Skeletal muscle tissue (tissue), 4 donors: ENCODE measurements around the gene SYT5. TPM values are rescaled to one million over a fixed set of nuclear protein-coding genes. Genes with fewer than 3 reads are reported as not detected.

ENCODE experiments used
- H3K27ac ChIP-seq: one replicate; pipeline ENCODE4 v1.7.0; 2013; ENCODE audit warnings: mild to moderate bottlenecking, low read depth, low read length, inconsistent platforms
- H3K27me3 ChIP-seq, 3 donors: one replicate each; pipeline ENCODE4 v1.7.0; 2013; ENCODE audit warnings: low read length in 3 of 3; ENCODE audit not compliant: control insufficient read depth in 3 of 3, insufficient read depth in 3 of 3
- H3K36me3 ChIP-seq, 3 donors: one replicate each; pipeline ENCODE4 v1.7.0; 2013; ENCODE audit warnings: low read length in 3 of 3; ENCODE audit not compliant: control insufficient read depth in 3 of 3, insufficient read depth in 3 of 3
- H3K4me1 ChIP-seq, 3 donors: one replicate each; pipeline ENCODE4 v1.7.0; 2013; ENCODE audit warnings: low read length in 3 of 3, mild to moderate bottlenecking in 3 of 3; ENCODE audit not compliant: control insufficient read depth in 3 of 3, insufficient read depth in 3 of 3
- H3K4me3 ChIP-seq, 3 donors: one replicate each; pipeline ENCODE4 v1.7.0; 2013; ENCODE audit warnings: low read length in 3 of 3
- H3K9ac ChIP-seq, 3 donors: one replicate each; pipeline ENCODE4 v1.7.0; 2013; ENCODE audit warnings: low read length in 3 of 3, mild to moderate bottlenecking in 3 of 3, moderate library complexity in 2 of 3, low read depth in 1 of 3
- H3K9me3 ChIP-seq, 3 donors: one replicate each; pipeline ENCODE4 v1.7.0; 2013; ENCODE audit warnings: low read length in 3 of 3; ENCODE audit not compliant: control insufficient read depth in 3 of 3
- total RNA-seq: library from RNA; depleted of rRNA; stranded (reverse); fragments of >200 nt; gene quantifications from one replicate; pipeline ENCODE4 v1.2.3, GENCODE V29; 2014
- donor health status: Osteomylitis.

SYT5 gene
- total RNA-seq, 1 donor from 2014 or later, result not detected

DNA sequence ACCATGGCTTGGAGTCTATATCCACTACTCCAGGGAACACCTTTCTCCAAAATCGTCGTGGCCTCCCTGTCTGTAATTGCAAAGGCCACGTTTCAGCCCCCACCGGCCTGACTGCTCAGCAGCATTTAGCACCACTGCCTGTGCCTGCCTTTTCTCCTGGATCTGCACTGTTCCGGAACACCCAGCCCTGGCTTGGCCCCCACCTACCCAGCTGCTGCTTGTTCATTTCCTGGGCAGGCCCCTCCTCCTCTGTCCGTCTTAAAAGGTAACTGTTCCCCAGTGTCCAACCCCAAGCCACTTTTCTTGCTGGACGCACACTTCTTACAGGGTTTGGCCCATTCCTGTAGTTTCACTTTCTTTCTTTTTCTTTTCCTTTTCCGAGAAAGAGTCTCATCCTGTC, 8.5 kb upstream of the SYT5 start:
- no peaks in the 10 kb centered on the region for H3K9me3 ChIP-seq
- H3K27ac ChIP-seq, result no peak overlapping the region
- peaks cover 11 to 24% (median 23%) of the 10 kb centered on the region in 3 donors for H3K27me3 ChIP-seq
- H3K36me3 ChIP-seq, result no peaks in the 10 kb centered on the region
- H3K9ac ChIP-seq, result no peak overlapping the region
- no peaks in the 10 kb centered on the region for H3K4me1 ChIP-seq
- no peak overlapping the region for H3K4me3 ChIP-seq

- Histone ChIP-seq H3K9ac (no peak overlapping the region), H3K4me1 (no peaks in the 10 kb centered on the region), H3K9me3 (no peaks in the 10 kb centered on the region), H3K27ac (no peak overlapping the region), H3K36me3 (no peaks in the 10 kb centered on the region), H3K27me3 (peaks cover 22 to 38% (median 28%) of the 10 kb centered on the region in 3 donors), H3K4me3 (no peak overlapping the region)
Measured at GRCh38 chr19:55186080-55186479, 6.0 kb upstream of the SYT5 start.

GRCh38 chr19:55181740-55182139, 1.7 kb upstream of the SYT5 start:
- no peak overlapping the region for H3K9ac ChIP-seq
- no peak overlapping the region for H3K4me3 ChIP-seq
- H3K36me3 ChIP-seq, result no peaks in the 10 kb centered on the region
- peaks cover 5 to 7% (median 7%) of the 10 kb centered on the region in 3 donors for H3K4me1 ChIP-seq
- H3K27ac ChIP-seq, result no peak overlapping the region
- peaks cover 61 to 80% (median 63%) of the 10 kb centered on the region in 3 donors for H3K27me3 ChIP-seq
- H3K9me3 ChIP-seq, result no peaks in the 10 kb centered on the region

DNA sequence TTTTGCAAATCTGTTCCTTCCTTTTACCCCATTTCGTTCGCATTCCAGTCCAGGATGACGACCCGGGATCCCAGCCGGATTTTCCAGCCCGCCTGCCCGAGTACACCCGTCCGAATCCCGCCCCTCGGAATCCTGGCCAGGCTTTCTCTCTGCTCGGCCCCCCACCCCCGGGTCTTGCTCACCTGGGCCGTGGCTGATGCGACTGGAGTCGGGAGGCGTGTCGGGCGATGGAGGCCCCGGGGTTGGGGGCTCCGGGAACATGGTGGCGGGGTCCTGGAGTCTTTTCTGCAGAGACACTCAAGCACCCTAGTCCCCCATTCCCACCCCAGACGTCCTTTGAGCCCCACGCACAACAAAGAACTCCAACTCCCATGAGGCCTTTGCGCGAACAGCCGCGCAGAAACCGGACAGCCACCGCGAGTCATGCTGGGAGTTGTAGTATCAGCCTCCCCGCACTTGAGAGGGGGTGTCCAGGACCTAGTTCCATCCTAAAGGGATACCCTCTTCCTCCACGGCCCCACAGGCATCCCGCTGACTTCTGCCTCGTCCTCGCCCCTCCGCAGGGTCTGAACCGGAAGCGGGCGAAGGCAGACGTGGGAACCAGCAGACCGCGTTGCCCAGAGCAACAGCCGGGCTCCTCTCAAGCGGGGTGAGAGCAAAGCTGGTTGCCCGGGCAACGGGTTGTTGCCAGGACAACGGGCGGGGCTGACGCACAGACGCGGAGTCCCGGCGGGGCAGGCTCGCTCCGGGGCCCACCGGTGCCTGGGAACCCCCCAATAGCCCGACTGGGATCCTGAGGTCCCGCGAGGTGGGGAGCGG, 1.1 kb downstream of the SYT5 start:
- Histone ChIP-seq H3K36me3 (no peaks in the 10 kb centered on the region), H3K9me3 (no peaks in the 10 kb centered on the region), H3K27ac (no peak overlapping the region), H3K9ac (no peak overlapping the region), H3K27me3 (peaks cover 77 to 91% (median 82%) of the 10 kb centered on the region in 3 donors), H3K4me3 (peak overlapping the region; percentile 46 to 64 (median 58)), H3K4me1 (peaks cover 5 to 7% (median 7%) of the 10 kb centered on the region in 3 donors)

- H3K4me1 ChIP-seq, result peaks cover 7 to 15% (median 8%) of the 10 kb centered on the region in 3 donors
- no peaks in the 10 kb centered on the region for H3K9me3 ChIP-seq
- peaks cover 85 to 93% (median 92%) of the 10 kb centered on the region in 3 donors for H3K27me3 ChIP-seq
- no peak overlapping the region for H3K27ac ChIP-seq
- H3K9ac ChIP-seq, result no peak overlapping the region
- no peak overlapping the region for H3K4me3 ChIP-seq
- H3K36me3 ChIP-seq, result no peaks in the 10 kb centered on the region
Measured at GRCh38 chr19:55176076-55176475, 4.0 kb downstream of the SYT5 start.

DNA sequence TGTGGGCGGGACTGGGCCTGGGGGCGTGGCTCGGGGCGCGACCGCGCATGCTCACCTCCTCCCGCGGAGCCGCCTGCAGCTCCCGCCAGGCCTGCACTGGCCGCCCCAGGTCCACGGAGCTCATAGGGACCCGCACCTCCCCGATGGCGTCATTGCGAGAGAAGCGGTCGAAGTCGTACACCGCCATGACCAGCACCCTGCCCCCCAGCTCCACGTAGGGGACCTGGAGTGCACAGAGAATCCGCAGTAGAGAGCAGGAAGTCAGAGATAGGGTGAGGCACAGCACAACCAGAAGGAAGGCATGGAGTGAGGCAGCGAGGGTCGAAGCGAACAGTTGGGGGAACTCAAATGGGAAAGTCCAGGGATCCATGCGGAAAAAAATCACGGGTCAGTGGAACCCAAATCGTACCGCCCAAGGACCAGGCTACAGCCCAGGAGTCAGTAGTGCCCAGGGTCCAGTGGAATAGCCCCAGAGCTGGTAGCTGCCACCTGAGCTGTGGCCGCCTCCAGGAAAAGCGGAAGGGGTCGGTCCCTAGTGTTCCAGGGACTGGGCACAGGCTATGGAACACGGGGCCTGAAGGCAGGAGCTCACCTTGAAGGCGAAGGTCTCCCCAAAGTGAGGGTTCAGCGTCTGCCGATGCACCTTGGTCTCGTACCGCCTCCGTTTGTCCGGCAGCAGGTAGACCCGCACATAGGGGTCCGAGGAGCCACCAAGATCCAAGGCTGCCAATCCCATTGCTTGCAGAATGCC, 4.8 kb downstream of the SYT5 start:
- Histone ChIP-seq H3K9me3 (no peaks in the 10 kb centered on the region), H3K4me1 (peaks cover 7 to 15% (median 8%) of the 10 kb centered on the region in 3 donors), H3K27me3 (peaks cover 84 to 91% (median 89%) of the 10 kb centered on the region in 3 donors)

GRCh38 chr19:55174425-55175116, 5.5 kb downstream of the SYT5 start:
- Histone ChIP-seq H3K27me3 (peaks cover 86 to 90% (median 86%) of the 10 kb centered on the region in 3 donors), H3K9ac (no peak overlapping the region), H3K4me1 (peaks cover 6 to 15% (median 8%) of the 10 kb centered on the region in 3 donors), H3K36me3 (no peaks in the 10 kb centered on the region), H3K9me3 (no peaks in the 10 kb centered on the region), H3K4me3 (no peak overlapping the region), H3K27ac (no peak overlapping the region)

More for the DNA sequence above, 4.8 kb downstream of the SYT5 start:
- Histone ChIP-seq H3K9ac (no peak overlapping the region), H3K4me3 (no peak overlapping the region), H3K36me3 (no peaks in the 10 kb centered on the region), H3K27ac (no peak overlapping the region)

GRCh38 chr19:55173714-55174409, 6.2 kb downstream of the SYT5 start:
- Histone ChIP-seq H3K4me1 (peaks cover 0 to 9% (median 3%) of the 10 kb centered on the region in 3 donors), H3K27ac (no peak overlapping the region), H3K27me3 (peaks cover 81 to 86% (median 84%) of the 10 kb centered on the region in 3 donors), H3K4me3 (peak overlapping the region in 1 of 3 donors; percentile 46), H3K36me3 (no peaks in the 10 kb centered on the region), H3K9me3 (no peaks in the 10 kb centered on the region), H3K9ac (no peak overlapping the region)

- Histone ChIP-seq H3K4me3 (peak overlapping the region in 1 of 3 donors; percentile 46), H3K36me3 (no peaks in the 10 kb centered on the region), H3K27ac (no peak overlapping the region), H3K9ac (no peak overlapping the region), H3K9me3 (no peaks in the 10 kb centered on the region), H3K27me3 (peaks cover 77 to 83% (median 78%) of the 10 kb centered on the region in 3 donors), H3K4me1 (peaks cover 0 to 9% (median 3%) of the 10 kb centered on the region in 3 donors)
Measured at GRCh38 chr19:55173186-55173713, 6.8 kb downstream of the SYT5 start.
